Measurements from ENCODE around the gene CWC25.

GRCh38 chr17:38848557-38848891, 23.4 kb upstream of the CWC25 start:
- no peak for TF ChIP-seq CTCF (IDR thresholded peaks at IDR 0.05 in 2 of 3, conservative IDR thresholded peaks at IDR 0.05 in 1 of 3; ENCODE audit: borderline replicate concordance in 1 of 3, insufficient read depth in 1 of 3, low read depth in 2 of 3, low read length in 2 of 3)
- TF ChIP-seq EZH2 (IDR thresholded peaks at IDR 0.05), result no peak
- TF ChIP-seq POLR2A (IDR thresholded peaks at IDR 0.05; ENCODE audit: borderline replicate concordance, extremely low read depth, insufficient read depth, insufficient read length), result no peak
- no peak for TF ChIP-seq ZNF274 (IDR thresholded peaks at IDR 0.05; ENCODE audit: low read depth, low read length)
- TF ChIP-seq EZH2phosphoT487 (IDR thresholded peaks at IDR 0.05; ENCODE audit: borderline replicate concordance), result no peak
- TF ChIP-seq ZFX (IDR thresholded peaks at IDR 0.05), result no peak
- TF ChIP-seq CBX3 (IDR thresholded peaks at IDR 0.05; ENCODE audit: low read depth), result no peak
- TF ChIP-seq YY1 (IDR thresholded peaks at IDR 0.05; ENCODE audit: extremely low read depth, insufficient replicate concordance, low read depth, low read length), result no peak
- TF ChIP-seq MAX (IDR thresholded peaks at IDR 0.05), result no peak
